WTC11 (cell line): Measurements from ENCODE around the gene NUMBL.

Source experiments
- AFF4 ChIP-seq: sonication (generic); formaldehyde crosslinking; IDR thresholded peaks from 2 replicates; pipeline ENCODE4 v1.8.1; 2023; ENCODE audit warnings: mild to moderate bottlenecking, missing genetic modification reagents, borderline replicate concordance
- ATF1 ChIP-seq: sonication (generic); formaldehyde crosslinking; IDR thresholded peaks from 2 replicates; pipeline ENCODE4 v1.8.1; 2023; ENCODE audit warnings: mild to moderate bottlenecking, moderate library complexity, missing genetic modification reagents
- CTCF ChIP-seq: fragments of 200-600 bp; IDR thresholded peaks from 2 replicates; pipeline ENCODE4 v1.8.0; 2022; ENCODE audit warnings: antibody characterized with exemption
- HMGA2 ChIP-seq: fragments of 250-450 bp; sonication (Bioruptor Pico); IDR thresholded peaks from 2 replicates; pipeline ENCODE4 v1.4.0; 2021; ENCODE audit warnings: mild to moderate bottlenecking, moderate library complexity
- NFE2L1 ChIP-seq: sonication (generic); formaldehyde crosslinking; IDR thresholded peaks from 2 replicates; pipeline ENCODE4 v1.8.1; 2023; ENCODE audit warnings: missing genetic modification reagents
- NR1H2 ChIP-seq: sonication (generic); formaldehyde crosslinking; IDR thresholded peaks from 2 replicates; pipeline ENCODE4 v1.9.0; 2021; ENCODE audit warnings: mild to moderate bottlenecking, moderate library complexity, missing genetic modification reagents
- NR2C2 ChIP-seq: sonication (generic); formaldehyde crosslinking; IDR thresholded peaks from 2 replicates; pipeline ENCODE4 v1.8.0; 2022; ENCODE audit warnings: mild to moderate bottlenecking, missing genetic modification reagents
- SP1 ChIP-seq: sonication (generic); formaldehyde crosslinking; conservative IDR thresholded peaks from 2 replicates; pipeline ENCODE4 v1.8.1; 2022; ENCODE audit warnings: missing genetic modification reagents
- STAT6 ChIP-seq: sonication (generic); formaldehyde crosslinking; conservative IDR thresholded peaks from 2 replicates; pipeline ENCODE4 v1.8.1; 2023; ENCODE audit warnings: mild to moderate bottlenecking, low read depth, missing genetic modification reagents, moderate library complexity
- TEAD4 ChIP-seq: sonication (generic); formaldehyde crosslinking; IDR thresholded peaks from 2 replicates; pipeline ENCODE4 v1.8.0; 2022; ENCODE audit warnings: mild to moderate bottlenecking, missing genetic modification reagents
- ZNF121 ChIP-seq: sonication (generic); formaldehyde crosslinking; IDR thresholded peaks from 2 replicates; pipeline ENCODE4 v1.8.0; 2023; ENCODE audit warnings: missing genetic modification reagents
- ZNF416 ChIP-seq: fragments of 250-450 bp; sonication (Bioruptor Pico); IDR thresholded peaks from 2 replicates; pipeline ENCODE4 v1.9.0; 2021; ENCODE audit warnings: mild to moderate bottlenecking, inconsistent platforms
- ZNF512 ChIP-seq: sonication (generic); formaldehyde crosslinking; IDR thresholded peaks from 2 replicates; pipeline ENCODE4 v1.8.1; 2022; ENCODE audit warnings: missing genetic modification reagents, borderline replicate concordance

- no peak for TF ChIP-seq SP1 (CRISPR knock-in tag)
- no peak for TF ChIP-seq CTCF
- TF ChIP-seq ZNF416 (CRISPR knock-in tag), result no peak
- TF ChIP-seq ATF1 (CRISPR knock-in tag), result no peak
- no peak for TF ChIP-seq STAT6 (CRISPR knock-in tag)
- no peak for TF ChIP-seq NFE2L1 (CRISPR knock-in tag)
- no peak for TF ChIP-seq AFF4 (CRISPR knock-in tag)
- TF ChIP-seq HMGA2 (CRISPR knock-in tag), result no peak
- no peak for TF ChIP-seq NR2C2 (CRISPR knock-in tag)
- TF ChIP-seq TEAD4 (CRISPR knock-in tag), result no peak
- no peak for TF ChIP-seq NR1H2 (CRISPR knock-in tag)
- no peak for TF ChIP-seq ZNF121 (CRISPR knock-in tag)
- no peak for TF ChIP-seq ZNF512 (CRISPR knock-in tag)
Observed at GRCh38 chr19:40625406-40626120, 64.9 kb downstream of the NUMBL start.
